ENCODE data around the gene GRAMD1A. TPM values are rescaled to one million over a fixed set of nuclear protein-coding genes. Genes with fewer than 3 reads are reported as not detected.

GRAMD1A gene
- polyA plus RNA-seq, 6 donors from 2014 or later: 10.4 to 29.3 (median 12.3) TPM

DNA sequence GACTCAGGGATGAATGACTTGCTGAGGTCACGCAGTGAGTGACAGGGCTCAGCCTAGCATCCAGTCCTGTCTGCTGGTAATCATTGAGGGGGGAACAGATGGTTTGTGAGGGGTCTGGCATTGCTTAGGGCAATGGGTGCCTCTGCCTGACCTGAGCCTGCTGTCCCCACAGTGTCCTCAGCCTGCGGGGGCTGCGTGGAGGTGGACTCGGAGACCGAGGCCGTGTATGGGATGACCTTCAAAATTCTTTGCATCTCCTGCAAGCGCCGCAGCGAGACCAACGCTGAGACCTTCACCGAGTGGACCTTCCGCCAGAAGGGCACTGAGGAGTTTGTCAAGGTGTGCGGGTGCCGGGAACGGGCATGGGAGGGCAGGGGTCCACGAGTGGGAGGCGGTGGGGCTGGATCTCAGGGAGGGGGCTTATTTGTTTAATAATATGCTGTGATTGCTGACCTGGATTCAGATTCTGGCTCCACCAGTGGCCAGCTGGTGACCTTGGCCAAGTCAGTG is 32.3 kb downstream of the GRAMD1A start:
- H3K27me3 Mint-ChIP-seq: peaks cover 16 to 44% (median 36%) of the 10 kb centered on the region in 3 donors
- H3K4me1 Mint-ChIP-seq: peaks cover 8 to 24% (median 18%) of the 10 kb centered on the region in 3 donors
- DNase-seq (no peak), ATAC-seq (ENCODE audit: low read depth in 2 of 2) (no peak)
- peaks cover 0 to 2% (median 0%) of the 10 kb centered on the region in 7 donors for H3K9me3 Mint-ChIP-seq
- H3K27ac Mint-ChIP-seq: no peak overlapping the region
- H3K36me3 Mint-ChIP-seq: peaks cover under 1 to 15% of the 10 kb centered on the region in 2 donors
- peak overlapping the region in 3 of 8 donors; percentile 10 to 43 (median 33) for H3K4me3 Mint-ChIP-seq

DNA sequence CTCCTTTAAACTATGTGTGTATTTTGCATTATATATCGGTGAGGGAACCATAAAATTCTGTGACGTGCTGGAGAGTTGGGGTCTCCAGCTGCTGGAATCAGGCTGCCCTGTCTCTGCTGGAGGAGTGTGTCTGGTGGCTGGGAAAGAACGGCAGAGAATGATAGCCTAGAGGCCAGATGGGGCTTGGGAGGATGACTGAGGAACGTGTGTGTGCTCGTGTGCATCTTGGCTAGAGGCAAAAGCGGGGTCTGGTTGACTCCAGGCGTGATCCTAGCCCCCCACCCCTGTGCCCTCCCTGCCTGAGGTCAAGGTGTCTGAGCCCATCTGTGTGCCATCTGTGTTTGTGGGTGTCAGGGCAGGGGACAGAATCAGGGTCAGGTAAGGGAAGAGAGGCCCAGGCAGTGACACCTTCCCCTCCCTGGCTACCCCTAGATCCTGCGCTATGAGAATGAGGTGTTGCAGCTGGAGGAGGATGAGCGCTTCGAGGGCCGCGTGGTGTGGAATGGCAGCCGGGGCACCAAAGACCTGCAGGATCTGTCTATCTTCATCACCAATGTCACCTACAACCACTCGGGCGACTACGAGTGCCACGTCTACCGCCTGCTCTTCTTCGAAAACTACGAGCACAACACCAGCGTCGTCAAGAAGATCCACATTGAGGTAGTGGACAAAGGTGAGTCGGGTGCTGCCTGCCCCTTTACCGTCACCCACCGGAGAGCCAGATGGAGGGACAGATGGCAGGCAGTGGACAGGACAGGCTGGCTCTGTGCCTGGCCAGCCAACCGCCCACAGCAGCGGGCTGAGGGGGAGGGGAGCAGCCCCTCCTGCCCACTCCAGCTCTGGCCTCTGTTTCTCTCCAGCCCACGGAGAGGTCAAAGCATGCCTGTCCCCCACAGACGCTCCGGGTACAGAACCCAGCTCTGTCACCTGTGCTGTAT is 33.2 kb downstream of the GRAMD1A start:
- Mint-ChIP-seq H3K27me3 (peaks cover 12 to 44% (median 34%) of the 10 kb centered on the region in 3 donors), H3K4me3 (peak overlapping the region in 1 of 8 donors; percentile 43), H3K27ac (no peak overlapping the region), H3K36me3 (peaks cover 0 to 12% of the 10 kb centered on the region in 2 donors), H3K9me3 (peaks cover 0 to 2% (median 0%) of the 10 kb centered on the region in 7 donors), H3K4me1 (peaks cover 17 to 32% (median 27%) of the 10 kb centered on the region in 3 donors)
- ATAC-seq (ENCODE audit: low read depth in 2 of 2) (no peak), DNase-seq (no peak)

DNA sequence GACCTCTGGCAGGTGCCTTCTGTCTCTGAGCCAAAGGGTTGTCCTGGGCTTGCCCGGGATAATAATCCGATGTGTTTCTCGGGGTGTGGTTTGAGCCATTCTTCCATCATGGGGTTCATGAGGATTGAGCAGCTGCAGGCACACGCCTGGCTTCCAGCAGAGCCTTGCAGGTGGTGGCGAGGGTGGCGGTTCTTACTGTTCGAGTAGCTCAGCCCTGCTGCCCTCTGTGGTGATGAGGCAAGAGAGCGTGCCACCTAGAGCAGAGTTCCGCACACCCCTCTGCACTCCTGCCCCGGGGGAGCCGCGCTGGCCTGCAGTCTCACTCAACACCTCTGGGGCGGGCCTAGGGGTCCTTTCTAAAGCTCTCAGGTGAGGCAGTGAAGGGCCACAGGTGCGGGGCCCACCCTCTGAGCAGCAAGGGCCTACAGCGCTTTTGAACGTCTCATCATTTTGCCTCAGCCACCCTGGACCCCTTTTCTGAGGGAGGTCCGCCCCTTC is 33.9 kb downstream of the GRAMD1A start:
- Mint-ChIP-seq H3K36me3 (peaks cover 0 to 8% of the 10 kb centered on the region in 2 donors), H3K4me1 (peaks cover 24 to 35% (median 34%) of the 10 kb centered on the region in 3 donors), H3K4me3 (no peak overlapping the region), H3K27ac (no peak overlapping the region), H3K9me3 (peaks cover 0 to 2% (median 0%) of the 10 kb centered on the region in 7 donors), H3K27me3 (peaks cover 12 to 44% (median 29%) of the 10 kb centered on the region in 3 donors)
- DNase-seq (no peak), ATAC-seq (ENCODE audit: low read depth in 2 of 2) (no peak)

DNA sequence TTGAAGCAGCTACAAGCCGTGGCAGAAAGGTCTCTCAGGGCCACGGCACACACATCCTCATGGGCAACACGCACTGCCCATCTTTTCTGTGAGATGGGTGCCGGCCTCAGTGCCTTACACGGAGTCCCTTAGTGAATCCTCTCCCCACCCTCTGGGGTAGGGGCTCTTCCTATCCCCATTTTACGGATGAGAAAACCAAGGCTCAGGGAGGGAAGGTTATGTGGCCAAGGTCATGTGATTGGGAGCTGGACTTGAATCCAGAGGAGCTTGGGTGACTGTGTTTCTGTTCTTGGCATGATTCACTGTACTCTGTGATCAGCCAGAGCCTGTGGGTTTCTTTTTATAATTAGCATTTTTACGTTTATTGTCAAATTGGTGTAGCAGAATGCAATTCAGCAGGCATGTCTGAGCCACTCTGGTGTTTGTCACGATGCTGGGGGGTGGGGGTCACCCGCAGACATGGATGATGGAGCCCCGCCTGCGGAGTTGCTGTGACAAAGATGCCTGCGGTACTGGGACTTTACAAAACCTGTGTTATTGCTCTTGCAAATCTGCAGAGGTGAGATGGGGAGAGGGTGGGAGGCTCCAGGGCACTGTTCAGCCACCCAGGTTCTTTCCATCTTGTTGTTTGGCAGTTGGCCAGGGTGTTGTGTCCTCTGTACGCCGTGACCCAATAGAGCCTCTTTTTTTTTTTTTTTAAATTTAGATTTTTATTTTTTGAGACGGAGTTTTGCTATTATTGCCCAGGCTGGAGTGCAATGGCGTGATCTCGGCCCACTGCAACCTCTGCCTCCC is 34.7 kb downstream of the GRAMD1A start:
- DNase-seq (no peak), ATAC-seq (ENCODE audit: low read depth in 2 of 2) (no peak)
- Mint-ChIP-seq H3K36me3 (peaks cover 0 to 8% of the 10 kb centered on the region in 2 donors), H3K4me1 (peaks cover 30 to 36% (median 34%) of the 10 kb centered on the region in 3 donors), H3K27me3 (peaks cover 12 to 38% (median 29%) of the 10 kb centered on the region in 3 donors), H3K4me3 (no peak overlapping the region), H3K9me3 (peaks cover 0 to 2% (median 0%) of the 10 kb centered on the region in 7 donors), H3K27ac (no peak overlapping the region)

DNA sequence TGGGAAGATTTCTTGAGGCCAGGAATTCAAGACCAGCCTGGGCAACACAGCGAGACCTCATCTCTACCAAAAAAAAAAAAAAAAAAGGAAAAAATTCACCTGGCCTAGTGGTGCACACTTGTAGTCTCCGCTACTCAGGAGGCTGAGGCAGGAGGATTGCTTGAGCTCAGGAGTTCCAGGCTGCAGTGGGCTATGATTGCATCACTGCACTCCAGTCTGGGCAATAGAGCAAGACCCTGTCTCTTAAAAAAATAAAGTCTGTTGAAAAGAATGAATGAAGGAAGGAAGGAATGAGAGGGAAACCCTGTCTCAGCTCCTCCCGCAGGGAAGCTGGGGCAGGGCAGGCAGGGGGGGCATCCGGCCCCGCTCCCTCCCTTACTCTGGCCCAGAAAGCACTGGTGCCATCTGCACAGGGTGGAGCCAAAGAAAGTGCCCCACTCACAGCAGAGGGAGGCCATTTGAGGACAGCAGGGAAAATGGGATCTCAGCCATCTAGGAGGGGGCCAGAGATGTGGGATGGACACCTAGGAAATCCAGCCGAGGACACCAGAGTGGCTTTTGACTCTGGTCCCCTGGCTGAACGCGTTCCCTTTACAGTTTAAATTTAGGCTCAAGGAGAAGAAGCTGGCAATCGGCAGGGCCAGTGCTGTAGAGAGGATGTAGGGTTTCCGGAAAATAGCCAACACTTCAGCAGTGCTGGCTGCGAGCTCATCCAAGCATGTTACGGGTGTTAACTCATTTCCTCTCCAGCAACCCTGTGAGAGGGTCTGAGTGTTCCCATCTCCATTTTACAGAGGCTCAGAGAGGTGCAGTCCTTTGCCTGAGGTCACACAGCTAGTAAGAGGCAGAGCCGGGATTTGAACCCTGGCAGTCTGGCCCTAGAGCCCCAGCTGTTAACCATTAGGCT is 37.8 kb downstream of the GRAMD1A start:
- peak; percentile 75 to 85 for ATAC-seq (ENCODE audit: low read depth in 2 of 2)
- peak overlapping the region in 4 of 6 donors; percentile 49 to 84 (median 60) for H3K27ac Mint-ChIP-seq
- H3K4me3 Mint-ChIP-seq: peak overlapping the region; percentile 56 to 85 (median 82)
- H3K4me1 Mint-ChIP-seq: peaks cover 35 to 49% (median 41%) of the 10 kb centered on the region in 3 donors
- H3K9me3 Mint-ChIP-seq: no peaks in the 10 kb centered on the region
- no peaks in the 10 kb centered on the region for H3K36me3 Mint-ChIP-seq
- peaks cover 2 to 36% (median 6%) of the 10 kb centered on the region in 3 donors for H3K27me3 Mint-ChIP-seq
- DNase-seq: no peak

DNA sequence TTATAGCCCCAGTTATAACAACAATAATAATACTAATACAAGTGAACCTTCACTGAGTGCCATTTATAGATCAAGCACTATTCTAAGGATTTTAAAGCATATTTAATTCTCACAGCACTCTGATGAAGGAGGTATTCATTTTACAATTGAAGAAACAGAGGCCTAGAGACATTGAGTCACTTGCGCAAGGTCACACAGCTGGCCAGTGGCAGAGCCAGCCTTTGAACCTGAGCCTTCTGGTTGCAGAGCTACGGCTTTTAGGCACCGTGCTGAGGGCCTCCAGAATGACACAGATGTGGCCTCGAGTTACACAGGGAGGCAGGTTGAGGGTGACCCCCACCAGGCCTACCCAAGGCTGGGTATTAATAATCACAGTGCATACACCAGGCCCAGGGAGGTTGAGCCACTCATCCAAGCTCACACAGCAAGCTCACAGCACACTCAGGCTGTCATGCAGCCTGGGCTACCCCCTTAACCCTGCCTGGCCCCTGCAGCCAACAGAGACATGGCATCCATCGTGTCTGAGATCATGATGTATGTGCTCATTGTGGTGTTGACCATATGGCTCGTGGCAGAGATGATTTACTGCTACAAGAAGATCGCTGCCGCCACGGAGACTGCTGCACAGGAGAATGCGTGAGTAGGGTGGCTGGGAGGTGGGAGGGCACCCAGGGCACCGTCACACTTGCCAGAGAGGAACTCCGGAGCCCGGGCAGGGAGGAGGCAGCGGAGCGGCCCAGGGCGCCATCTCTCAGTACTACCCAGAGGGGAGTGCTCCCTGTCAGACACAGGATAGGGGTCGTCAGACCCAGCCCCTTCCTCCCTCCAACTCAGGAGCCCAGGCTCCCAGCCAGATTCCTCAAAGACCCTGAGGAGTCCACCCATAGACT is 38.7 kb downstream of the GRAMD1A start:
- peak overlapping the region in 5 of 6 donors; percentile 11 to 94 (median 53) for H3K27ac Mint-ChIP-seq
- no peaks in the 10 kb centered on the region for H3K36me3 Mint-ChIP-seq
- H3K4me1 Mint-ChIP-seq: peaks cover 36 to 50% (median 41%) of the 10 kb centered on the region in 3 donors
- peak overlapping the region; percentile 71 to 85 (median 82) for H3K4me3 Mint-ChIP-seq
- no peaks in the 10 kb centered on the region for H3K9me3 Mint-ChIP-seq
- ATAC-seq (ENCODE audit: low read depth in 2 of 2) (peak; percentile 51 to 70), DNase-seq (no peak)
- peaks cover 0 to 35% (median 0%) of the 10 kb centered on the region in 3 donors for H3K27me3 Mint-ChIP-seq

DNA sequence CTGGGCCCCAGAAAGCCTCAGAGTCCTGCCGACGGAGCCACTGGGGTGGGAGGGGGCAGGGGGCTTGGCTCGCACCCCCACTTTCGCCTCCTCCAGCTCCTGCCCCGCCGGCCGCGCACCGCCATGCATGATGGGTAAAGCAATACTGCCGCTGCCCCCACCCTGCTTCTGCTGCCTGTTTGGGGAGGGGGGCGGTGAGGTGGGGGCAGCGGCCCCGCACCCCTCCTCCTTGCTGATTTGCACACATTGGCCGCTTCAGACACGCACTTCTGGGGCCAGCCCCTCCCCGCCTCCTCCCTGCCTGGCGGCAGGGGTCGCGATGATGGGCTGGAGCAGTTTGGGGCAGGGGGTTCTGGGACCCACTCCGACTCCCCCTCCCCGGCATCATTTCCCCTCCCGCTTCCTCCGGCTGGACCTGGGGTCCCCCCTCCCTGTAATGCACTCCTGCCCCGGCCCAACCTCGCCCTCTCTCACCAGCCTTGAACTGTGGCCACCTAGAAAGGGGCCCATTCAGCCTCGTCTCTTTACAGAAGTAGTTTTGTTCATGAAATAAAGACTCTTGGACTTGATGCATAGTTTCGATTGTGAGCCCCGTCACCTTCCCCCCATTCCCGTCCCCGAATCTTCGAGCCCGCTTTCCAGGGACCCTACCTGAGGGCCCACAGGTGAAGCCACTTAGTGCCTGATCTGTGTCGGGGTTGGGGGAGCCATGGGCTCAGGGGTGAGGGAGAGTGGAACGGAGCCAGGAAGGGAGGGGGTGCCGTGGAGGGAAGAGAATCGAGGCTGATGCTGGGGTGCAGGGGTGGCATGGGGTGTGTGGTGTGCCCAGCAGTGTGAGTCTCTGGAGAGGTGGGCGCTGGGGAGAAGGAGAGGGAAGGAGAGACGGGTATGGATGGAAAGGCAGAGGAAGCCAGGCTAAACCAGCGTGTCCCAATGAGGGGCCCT is 40.0 kb downstream of the GRAMD1A start:
- H3K27me3 Mint-ChIP-seq: peaks cover 0 to 40% (median 0%) of the 10 kb centered on the region in 3 donors
- peak overlapping the region; percentile 65 to 96 (median 86) for H3K4me3 Mint-ChIP-seq
- no peak for DNase-seq

DNA sequence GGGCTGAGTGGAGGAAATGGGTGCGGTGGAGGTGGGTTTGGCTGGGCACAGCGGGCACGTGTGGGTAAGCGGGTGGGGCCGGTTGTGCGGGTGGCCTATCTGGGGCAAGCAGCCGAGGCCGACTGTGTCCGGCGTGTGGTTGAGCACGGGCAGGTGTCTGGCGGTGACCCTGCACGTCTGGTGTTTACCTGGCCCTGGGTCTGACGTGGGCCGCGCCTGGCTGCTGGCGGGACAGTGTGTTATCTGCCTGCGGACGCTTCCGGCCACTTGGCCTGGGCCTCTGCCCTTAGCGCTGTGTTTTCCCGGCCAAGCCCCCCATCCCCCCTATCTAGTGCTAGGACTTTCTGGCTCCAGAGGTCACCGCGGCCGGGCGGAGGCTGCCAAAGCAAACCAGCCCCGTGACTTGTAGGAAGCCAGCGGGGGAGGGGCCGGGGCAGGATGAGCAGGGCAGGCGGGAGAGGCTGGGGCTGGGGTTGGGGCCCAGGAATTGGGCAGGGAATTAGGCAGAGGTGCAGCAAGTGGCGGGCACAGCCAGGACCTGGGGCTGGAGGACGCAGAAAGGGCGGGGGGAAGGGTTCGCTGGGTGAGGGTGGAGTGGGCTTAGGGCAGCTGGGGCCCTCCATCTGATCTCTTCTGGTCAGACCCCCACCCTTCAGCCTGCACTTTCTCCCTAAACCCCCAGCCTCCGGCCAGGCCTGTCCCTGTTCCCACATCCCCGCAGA is 40.9 kb downstream of the GRAMD1A start:
- DNase-seq: peak; percentile 23
- ATAC-seq (ENCODE audit: low read depth in 2 of 2): peak in 1 of 2 donors; percentile 17
- Mint-ChIP-seq H3K9me3 (no peaks in the 10 kb centered on the region), H3K27ac (peak overlapping the region; percentile 10 to 77 (median 26)), H3K27me3 (peaks cover 0 to 40% (median 0%) of the 10 kb centered on the region in 3 donors), H3K4me3 (peak overlapping the region; percentile 65 to 96 (median 86)), H3K36me3 (no peaks in the 10 kb centered on the region), H3K4me1 (peaks cover 58 to 68% (median 62%) of the 10 kb centered on the region in 3 donors)

More for the DNA sequence above, 40.0 kb downstream of the GRAMD1A start:
- peak; percentile 1 to 5 for ATAC-seq (ENCODE audit: low read depth in 2 of 2)
- Mint-ChIP-seq H3K9me3 (no peaks in the 10 kb centered on the region), H3K27ac (peak overlapping the region; percentile 10 to 77 (median 51)), H3K4me1 (peaks cover 49 to 59% (median 54%) of the 10 kb centered on the region in 3 donors), H3K36me3 (no peaks in the 10 kb centered on the region)

DNA sequence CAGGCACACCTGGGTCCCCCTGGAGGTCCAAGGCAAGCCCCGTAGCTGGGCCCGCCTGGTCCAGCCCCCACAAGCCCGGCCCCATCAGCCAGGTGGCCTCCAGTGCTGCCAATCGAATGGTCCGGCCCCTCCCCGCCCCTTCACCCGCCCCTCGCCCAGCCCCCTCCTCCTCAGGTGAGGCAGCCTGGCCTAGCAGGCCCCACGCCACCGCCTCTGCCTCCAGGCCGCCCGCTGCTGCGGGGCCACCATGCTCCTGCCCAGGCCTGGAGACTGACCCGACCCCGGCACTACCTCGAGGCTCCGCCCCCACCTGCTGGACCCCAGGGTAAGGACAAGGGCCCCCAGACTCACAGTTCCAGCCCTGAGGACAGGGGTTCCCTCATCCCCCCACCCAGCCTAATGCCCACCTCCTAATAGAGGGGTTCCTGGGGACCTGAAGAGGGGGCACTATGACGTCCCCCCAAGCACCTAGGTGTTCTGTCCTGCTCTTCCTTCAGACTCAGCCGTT is 41.5 kb downstream of the GRAMD1A start, which contains the start of gene HPN:
HPN (plus strand) TSS at position 174 of the 508 bp plus-strand sequence. CDS start 786 bp downstream, outside the sequence.
- ATAC-seq (ENCODE audit: low read depth in 2 of 2): no peak
- Mint-ChIP-seq H3K27ac (peak within 1 kb of the TSS; percentile 10 to 90 (median 46)), H3K4me1 (peaks cover 61 to 68% (median 66%) of the 10 kb centered on the region in 3 donors)

More for the DNA sequence above, 41.5 kb downstream of the GRAMD1A start, which contains the start of gene HPN:
- Mint-ChIP-seq H3K36me3 (no peaks in the 10 kb centered on the region), H3K9me3 (no peaks in the 10 kb centered on the region), H3K27me3 (peaks cover 0 to 40% (median 0%) of the 10 kb centered on the region in 3 donors), H3K4me3 (peak within 1 kb of the TSS; percentile 65 to 96 (median 86))
- DNase-seq: no peak
